ENCODE data around the gene CASQ2. TPM values are rescaled to one million over a fixed set of nuclear protein-coding genes. Genes with fewer than 3 reads are reported as not detected.

Gene CASQ2
- total and polyA plus RNA-seq, 2 donors (not counting 3 experiments of a cell fraction or from before 2014, with no cell fraction given) = not detected

DNA sequence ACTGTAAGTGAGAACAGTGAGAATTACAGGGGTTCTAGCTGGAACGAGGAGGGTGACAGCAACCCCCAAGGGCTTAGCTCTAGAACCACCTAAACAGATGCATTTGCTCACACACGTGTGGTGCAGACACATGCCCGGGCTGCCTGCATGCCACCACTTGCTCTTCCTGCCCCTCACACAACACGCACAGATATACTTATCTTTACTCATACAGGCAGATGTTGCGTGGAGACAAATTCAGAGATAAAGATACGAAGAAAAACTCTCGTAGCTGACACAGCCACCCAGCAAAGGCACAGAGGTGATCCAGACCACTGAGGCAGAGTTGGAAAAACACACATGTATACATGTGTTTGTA, 113.2 kb downstream of the CASQ2 start:
- H3K27me3 ChIP-seq (ENCODE audit: control insufficient read depth in 2 of 2, insufficient read depth in 2 of 2, low read length in 2 of 2) = no peaks in the 10 kb centered on the region
- CTCF ChIA-PET = interaction anchor here (0.6 to 1.8 kb wide), 6 partner anchors 13 to 58 kb away, joined by 3 to 8 read pairs (median 3); partner anchors contain the start of gene VANGL1
- H3K9ac ChIP-seq (replicated peaks; ENCODE audit: extremely low read depth, insufficient read depth, low read length) = no peak overlapping the region
- FAIRE-seq = no peak
- no TSS peak for BruUV-seq (replicated peaks)
- DNase-seq (ENCODE audit: low read depth, low spot score) = no peak
- peaks cover 32% of the 10 kb centered on the region for H3K79me2 ChIP-seq (ENCODE audit: control insufficient read depth, insufficient read depth, low read length)
- H3K36me3 ChIP-seq (ENCODE audit: control insufficient read depth in 2 of 2, extremely low read depth in 1 of 2, insufficient read depth in 2 of 2, low read length in 2 of 2) = peaks cover 3 to 5% of the 10 kb centered on the region in 2 experiments
- POLR2A ChIA-PET = no interaction called here
- peaks cover 15% of the 10 kb centered on the region for H3K4me1 ChIP-seq (ENCODE audit: control insufficient read depth, extremely low read depth, insufficient read depth, low read length)
- TF ChIP-seq POLR2AphosphoS5 (IDR thresholded peaks at IDR 0.05; ENCODE audit: insufficient read depth, low read depth, low read length) = no peak
- TF ChIP-seq, protein P1, sequence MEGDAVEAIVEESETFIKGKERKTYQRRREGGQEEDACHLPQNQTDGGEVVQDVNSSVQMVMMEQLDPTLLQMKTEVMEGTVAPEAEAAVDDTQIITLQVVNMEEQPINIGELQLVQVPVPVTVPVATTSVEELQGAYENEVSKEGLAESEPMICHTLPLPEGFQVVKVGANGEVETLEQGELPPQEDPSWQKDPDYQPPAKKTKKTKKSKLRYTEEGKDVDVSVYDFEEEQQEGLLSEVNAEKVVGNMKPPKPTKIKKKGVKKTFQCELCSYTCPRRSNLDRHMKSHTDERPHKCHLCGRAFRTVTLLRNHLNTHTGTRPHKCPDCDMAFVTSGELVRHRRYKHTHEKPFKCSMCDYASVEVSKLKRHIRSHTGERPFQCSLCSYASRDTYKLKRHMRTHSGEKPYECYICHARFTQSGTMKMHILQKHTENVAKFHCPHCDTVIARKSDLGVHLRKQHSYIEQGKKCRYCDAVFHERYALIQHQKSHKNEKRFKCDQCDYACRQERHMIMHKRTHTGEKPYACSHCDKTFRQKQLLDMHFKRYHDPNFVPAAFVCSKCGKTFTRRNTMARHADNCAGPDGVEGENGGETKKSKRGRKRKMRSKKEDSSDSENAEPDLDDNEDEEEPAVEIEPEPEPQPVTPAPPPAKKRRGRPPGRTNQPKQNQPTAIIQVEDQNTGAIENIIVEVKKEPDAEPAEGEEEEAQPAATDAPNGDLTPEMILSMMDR (IDR thresholded peaks at IDR 0.05; ENCODE audit: extremely low read depth in 1 of 2, insufficient read depth in 1 of 2, low read depth in 1 of 2, low read length in 2 of 2) = no peak
- TF ChIP-seq, protein P2, sequence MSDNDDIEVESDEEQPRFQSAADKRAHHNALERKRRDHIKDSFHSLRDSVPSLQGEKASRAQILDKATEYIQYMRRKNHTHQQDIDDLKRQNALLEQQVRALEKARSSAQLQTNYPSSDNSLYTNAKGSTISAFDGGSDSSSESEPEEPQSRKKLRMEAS (IDR thresholded peaks at IDR 0.05; ENCODE audit: insufficient read depth, insufficient read length) = no peak
- TF ChIP-seq EZH2 (IDR thresholded peaks at IDR 0.05; ENCODE audit: borderline replicate concordance, low read depth, low read length, severe bottlenecking) = no peak
- TF ChIP-seq POLR2A (IDR thresholded peaks at IDR 0.05; ENCODE audit: low read depth, low read length) = no peak
- TF ChIP-seq GATA2 (IDR thresholded peaks at IDR 0.05; ENCODE audit: insufficient read depth, insufficient read length, low read depth, low read length) = no peak
- no peak for TF ChIP-seq JUN (IDR thresholded peaks at IDR 0.05; ENCODE audit: borderline replicate concordance, insufficient read depth, insufficient read length, low read depth)
- TF ChIP-seq FOS (IDR thresholded peaks at IDR 0.05; ENCODE audit: borderline replicate concordance, insufficient read depth, low read length) = no peak
- TF ChIP-seq MYC (IDR thresholded peaks at IDR 0.05; ENCODE audit: low read depth, low read length) = no peak
- H3K4me2 ChIP-seq (ENCODE audit: insufficient read depth, low read length) = peak overlapping the region; percentile 62
- peak overlapping the region; percentile 38 for H3K27ac ChIP-seq (ENCODE audit: insufficient read depth, low read depth, low read length)
- H3K4me3 ChIP-seq (replicated peaks in 1 of 3; ENCODE audit: insufficient read depth in 1 of 3, low read depth in 1 of 3, low read length in 3 of 3) = no peak overlapping the region
- dilution Hi-C loops (cut with MboI; ENCODE audit: extremely low pct_ligation_motif_present, low sequenced_read_pairs) (no loop called here), intact Hi-C loops (cut with micrococcal nuclease) (loop anchor here (2.0 kb wide), 1 partner anchor 14 kb away; no protein-coding TSS in a partner anchor)
- H3K9me3 ChIP-seq (replicated peaks; ENCODE audit: control insufficient read depth, insufficient read depth, low read length) = no peaks in the 10 kb centered on the region
- peak overlapping the region; percentile 40 for H2AFZ ChIP-seq (ENCODE audit: low read depth, low read length)
- H3K9me1 ChIP-seq (replicated peaks; ENCODE audit: control insufficient read depth, extremely low read depth, insufficient read depth, low read length) = no peaks in the 10 kb centered on the region
- no peaks in the 10 kb centered on the region for H4K20me1 ChIP-seq (replicated peaks; ENCODE audit: control insufficient read depth, extremely low read depth, insufficient read depth, low read length)

Data from endothelial cell of umbilical vein (primary cell).